GM18909 (cell line): ENCODE results near the gene ZNF839.
A peak's percentile ranks its signal among the peaks of the same experiment; 100 is the strongest.
"Not testable (repeated sequence)": the region's sequence is repeated elsewhere in the genome, so short reads cannot be mapped to it uniquely, and the experiment has no call there.

Source experiments
- ATAC-seq: cut with Tn5 transposase; IDR thresholded peaks from one replicate; pipeline ENCODE4 v1.9.1; 2021; ENCODE audit warnings: mild to moderate bottlenecking; ENCODE audit not compliant: unreplicated experiment, poor library complexity

ZNF839 gene

GRCh38 chr14:102333795-102334705 is 14.5 kb downstream of the ZNF839 start:
- ATAC-seq = no peak

GRCh38 chr14:102335163-102335562 is 15.6 kb downstream of the ZNF839 start:
- ATAC-seq = no peak

GRCh38 chr14:102338724-102339123 is 19.2 kb downstream of the ZNF839 start:
- ATAC-seq = no peak

GRCh38 chr14:102341566-102341965 is 22.0 kb downstream of the ZNF839 start:
- ATAC-seq = no peak

GRCh38 chr14:102342238-102342637 is 22.7 kb downstream of the ZNF839 start:
- no peak for ATAC-seq

GRCh38 chr14:102344084-102344483 is 24.5 kb downstream of the ZNF839 start:
- ATAC-seq = no peak

- no peak for ATAC-seq
Measured at GRCh38 chr14:102344485-102344884, 24.9 kb downstream of the ZNF839 start.

GRCh38 chr14:102345232-102345631 is 25.7 kb downstream of the ZNF839 start:
- no peak for ATAC-seq

- ATAC-seq = no peak
Measured at GRCh38 chr14:102346645-102347044, 27.1 kb downstream of the ZNF839 start.

GRCh38 chr14:102348376-102348775 is 28.8 kb downstream of the ZNF839 start:
- ATAC-seq = no peak

- no peak for ATAC-seq
Measured at GRCh38 chr14:102351023-102351422, 31.5 kb downstream of the ZNF839 start.

- not testable (repeated sequence) for ATAC-seq
Measured at GRCh38 chr14:102351593-102351992, 32.0 kb downstream of the ZNF839 start.

- ATAC-seq = no peak
Measured at GRCh38 chr14:102352213-102352612, 32.7 kb downstream of the ZNF839 start.

GRCh38 chr14:102353126-102353619 is 33.6 kb downstream of the ZNF839 start:
- ATAC-seq = no peak

- ATAC-seq = no peak
Measured at GRCh38 chr14:102356280-102356679, 36.7 kb downstream of the ZNF839 start.

- no peak for ATAC-seq
Measured at GRCh38 chr14:102359341-102359740, 39.8 kb downstream of the ZNF839 start.

GRCh38 chr14:102360388-102360787 is 40.8 kb downstream of the ZNF839 start:
- ATAC-seq = no peak

GRCh38 chr14:102362084-102362483 is 42.5 kb downstream of the ZNF839 start:
- ATAC-seq = peak; percentile 34

GRCh38 chr14:102362545-102363181 is 43.1 kb downstream of the ZNF839 start, which contains the start of the genes CINP and TECPR2:
Gene CINP (minus strand): TSS chr14:102362890. CDS start chr14:102362851, 39 bp downstream.
Gene TECPR2 (plus strand): TSS chr14:102362941. CDS start chr14:102376722, 13,781 bp downstream.
- ATAC-seq = peak; percentile 90

GRCh38 chr14:102363182-102363943 is 43.8 kb downstream of the ZNF839 start:
- peak; percentile 30 for ATAC-seq
